IPS-20b (cell line): ENCODE measurements around the gene THOC3.
"Not testable (repeated sequence)": the region's sequence is repeated elsewhere in the genome, so short reads cannot be mapped to it uniquely, and the experiment has no call there.

Experiments used
- H3K27ac ChIP-seq: one replicate; pipeline ENCODE4 v1.5.1; 2013; ENCODE audit warnings: low read length
- H3K27me3 ChIP-seq: 2 replicates; pipeline ENCODE4 v1.6.1; 2013; ENCODE audit warnings: mild to moderate bottlenecking, low read length, inconsistent platforms; ENCODE audit not compliant: insufficient read depth
- H3K36me3 ChIP-seq: 2 replicates; pipeline ENCODE4 v1.6.1; 2013; ENCODE audit warnings: low read depth, mild to moderate bottlenecking, inconsistent platforms, low read length, moderate library complexity; ENCODE audit not compliant: insufficient read depth
- H3K4me1 ChIP-seq: 2 replicates; pipeline ENCODE4 v1.6.1; 2013; ENCODE audit warnings: mild to moderate bottlenecking, control low read depth, inconsistent platforms, low read length, moderate library complexity; ENCODE audit not compliant: insufficient read depth
- H3K4me3 ChIP-seq: 2 replicates; pipeline ENCODE4 v1.5.1; 2013; ENCODE audit warnings: mild to moderate bottlenecking, low read length, inconsistent platforms
- H3K9ac ChIP-seq: 2 replicates; pipeline ENCODE4 v1.6.1; 2013; ENCODE audit warnings: low read depth, mild to moderate bottlenecking, inconsistent platforms, low read length, moderate library complexity
- H3K9me3 ChIP-seq: 2 replicates; pipeline ENCODE4 v1.6.1; 2013; ENCODE audit warnings: mild to moderate bottlenecking, low read depth, low read length, inconsistent platforms; ENCODE audit not compliant: insufficient read depth

THOC3 gene

GRCh38 chr5:175968381-175968780, 266 bp upstream of the THOC3 start:
- H3K36me3 ChIP-seq, H3K27me3 ChIP-seq, H3K9me3 ChIP-seq, H3K9ac ChIP-seq, H3K4me1 ChIP-seq, H3K27ac ChIP-seq: not testable (repeated sequence)
- peak overlapping the region; percentile 69; the same call in 1 of the 2 replicates for H3K4me3 ChIP-seq

GRCh38 chr5:175962329-175962728, 5.8 kb downstream of the THOC3 start:
- H3K4me1 ChIP-seq, H3K27me3 ChIP-seq, H3K27ac ChIP-seq, H3K9ac ChIP-seq, H3K36me3 ChIP-seq, H3K4me3 ChIP-seq, H3K9me3 ChIP-seq: not testable (repeated sequence)

GRCh38 chr5:175960228-175960627, 7.9 kb downstream of the THOC3 start:
- not testable (repeated sequence) for H3K4me1 ChIP-seq, H3K36me3 ChIP-seq, H3K4me3 ChIP-seq, H3K9ac ChIP-seq, H3K27ac ChIP-seq, H3K9me3 ChIP-seq, H3K27me3 ChIP-seq

- not testable (repeated sequence) for H3K36me3 ChIP-seq, H3K27me3 ChIP-seq, H3K4me3 ChIP-seq, H3K9me3 ChIP-seq, H3K9ac ChIP-seq, H3K27ac ChIP-seq, H3K4me1 ChIP-seq
Measured at GRCh38 chr5:175958515-175958914, 9.6 kb downstream of the THOC3 start.

DNA sequence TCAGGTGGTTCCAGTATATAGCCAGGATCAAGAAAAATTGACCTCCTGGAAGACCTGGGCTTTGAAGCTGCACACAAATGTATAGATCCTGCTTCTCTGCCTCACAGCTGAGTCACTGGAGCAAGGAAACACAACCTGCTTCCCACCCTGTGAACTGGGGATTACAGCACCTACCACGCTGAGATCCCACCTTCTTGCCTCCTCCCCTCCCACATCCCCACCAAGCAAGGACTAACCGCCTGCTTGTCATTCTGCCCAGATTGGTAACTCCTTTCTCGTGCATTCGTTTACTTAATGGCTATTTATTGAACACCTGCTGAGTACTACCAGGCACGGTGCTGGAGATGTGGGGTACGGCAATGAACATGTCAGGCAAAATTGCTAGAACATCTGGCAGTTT, 14.0 kb downstream of the THOC3 start:
- not testable (repeated sequence) for H3K4me3 ChIP-seq, H3K36me3 ChIP-seq, H3K27me3 ChIP-seq, H3K27ac ChIP-seq, H3K9me3 ChIP-seq, H3K4me1 ChIP-seq, H3K9ac ChIP-seq

DNA sequence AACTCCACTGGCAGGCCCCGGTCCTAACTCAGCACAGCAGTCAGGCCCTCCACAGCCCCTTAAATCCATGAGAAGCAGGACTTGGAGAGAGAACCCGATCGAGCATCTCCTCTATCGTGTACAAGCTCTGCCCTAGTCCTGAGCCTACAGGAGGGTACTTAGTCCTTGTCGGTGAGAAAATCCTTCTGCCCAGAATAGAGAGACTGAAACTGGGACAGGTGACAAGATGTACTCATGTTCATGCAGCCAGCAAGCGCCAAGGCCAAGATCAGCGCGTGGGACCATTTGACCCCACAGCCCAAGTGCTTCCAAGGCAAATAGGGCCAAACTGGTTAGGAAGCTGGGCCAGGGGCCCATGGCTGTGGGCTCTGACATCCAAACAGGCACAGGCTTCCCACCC, 15.3 kb downstream of the THOC3 start:
- not testable (repeated sequence) for H3K9ac ChIP-seq, H3K36me3 ChIP-seq, H3K27me3 ChIP-seq, H3K27ac ChIP-seq, H3K4me1 ChIP-seq, H3K4me3 ChIP-seq, H3K9me3 ChIP-seq

- not testable (repeated sequence) for H3K27me3 ChIP-seq, H3K27ac ChIP-seq, H3K36me3 ChIP-seq, H3K4me3 ChIP-seq, H3K4me1 ChIP-seq, H3K9me3 ChIP-seq, H3K9ac ChIP-seq
Measured at GRCh38 chr5:175951339-175951969, 16.7 kb downstream of the THOC3 start.

DNA sequence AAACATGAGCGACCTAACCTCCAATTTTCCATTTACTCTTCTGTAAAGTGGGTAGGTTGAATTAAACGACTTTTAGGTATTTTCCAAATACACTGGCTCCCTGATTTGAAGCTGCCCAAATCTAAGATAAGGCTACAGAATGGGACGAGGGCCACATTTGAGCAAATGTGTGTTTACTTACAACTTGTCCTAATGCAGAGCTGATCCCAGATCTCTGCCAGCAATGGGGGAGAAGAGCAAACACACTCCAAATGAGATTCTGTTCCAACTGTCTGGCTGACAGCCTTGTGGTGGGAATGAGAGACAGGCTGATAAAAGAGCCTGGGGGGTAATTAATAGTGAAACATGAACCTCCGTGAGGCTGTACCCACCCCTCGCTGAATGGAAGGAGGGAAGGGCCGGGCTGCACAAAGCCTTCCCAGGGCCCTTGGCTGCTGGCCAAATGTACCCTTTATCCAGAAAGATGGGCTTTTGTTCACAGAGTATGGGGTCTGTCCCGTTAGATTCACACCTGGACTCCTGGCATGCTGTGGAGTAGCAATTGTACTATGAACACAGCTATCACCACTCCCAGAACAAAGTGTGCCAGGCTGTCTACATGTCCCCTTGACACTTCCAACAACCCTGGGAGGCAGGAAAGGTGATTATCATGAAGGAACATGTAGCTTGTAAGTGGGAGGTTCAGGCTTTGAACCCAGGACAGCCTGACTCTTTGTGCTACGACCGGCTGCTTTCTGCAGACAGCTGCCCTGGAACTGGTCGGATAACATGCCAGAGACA, 19.6 kb downstream of the THOC3 start:
- H3K4me1 ChIP-seq = not testable (repeated sequence)

DNA sequence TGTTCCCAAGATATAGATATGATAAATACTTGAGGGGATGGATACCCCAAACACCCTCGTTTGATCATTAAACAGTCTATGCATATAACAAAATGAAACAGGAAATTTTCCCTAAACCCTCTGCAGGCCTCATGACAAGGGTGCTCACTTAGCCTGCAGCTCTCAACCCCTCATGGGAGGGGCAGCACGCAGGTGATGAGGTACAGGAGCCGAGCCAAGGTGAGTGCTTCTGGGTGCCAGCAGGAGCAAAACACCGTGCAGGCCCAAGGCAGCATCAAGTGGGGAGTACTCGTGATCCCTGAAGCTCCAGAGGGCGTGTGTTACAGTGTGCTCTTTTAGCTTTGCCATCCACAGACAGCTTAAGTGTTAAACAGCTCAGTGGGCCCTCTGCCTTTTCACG, 24.9 kb downstream of the THOC3 start:
- not testable (repeated sequence) for H3K9me3 ChIP-seq, H3K9ac ChIP-seq, H3K27ac ChIP-seq, H3K36me3 ChIP-seq, H3K27me3 ChIP-seq, H3K4me1 ChIP-seq, H3K4me3 ChIP-seq

More for the DNA sequence above, 19.6 kb downstream of the THOC3 start:
- not testable (repeated sequence) for H3K9me3 ChIP-seq, H3K4me3 ChIP-seq, H3K9ac ChIP-seq, H3K36me3 ChIP-seq, H3K27me3 ChIP-seq, H3K27ac ChIP-seq

DNA sequence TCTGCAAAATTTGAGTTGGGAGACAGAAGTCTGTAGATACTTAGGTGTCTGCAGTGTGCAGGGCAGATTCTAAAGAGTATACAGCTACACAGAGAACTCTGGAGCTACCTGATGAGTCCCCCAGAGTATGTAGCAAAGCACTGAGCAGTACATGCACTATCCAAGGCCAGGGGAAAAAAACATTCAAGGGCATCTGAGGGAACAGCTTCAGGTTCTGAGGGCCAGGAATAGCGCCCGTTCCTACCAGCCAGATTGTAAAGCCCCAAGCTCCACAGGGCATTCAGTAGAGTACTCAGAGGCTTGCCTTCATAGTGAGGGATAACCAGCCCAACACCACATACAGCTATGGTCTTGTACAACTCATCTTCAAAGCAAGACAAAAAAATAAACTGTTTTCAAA, 27.5 kb downstream of the THOC3 start:
- H3K27me3 ChIP-seq, H3K36me3 ChIP-seq, H3K9ac ChIP-seq, H3K4me1 ChIP-seq, H3K9me3 ChIP-seq, H3K27ac ChIP-seq, H3K4me3 ChIP-seq: not testable (repeated sequence)

DNA sequence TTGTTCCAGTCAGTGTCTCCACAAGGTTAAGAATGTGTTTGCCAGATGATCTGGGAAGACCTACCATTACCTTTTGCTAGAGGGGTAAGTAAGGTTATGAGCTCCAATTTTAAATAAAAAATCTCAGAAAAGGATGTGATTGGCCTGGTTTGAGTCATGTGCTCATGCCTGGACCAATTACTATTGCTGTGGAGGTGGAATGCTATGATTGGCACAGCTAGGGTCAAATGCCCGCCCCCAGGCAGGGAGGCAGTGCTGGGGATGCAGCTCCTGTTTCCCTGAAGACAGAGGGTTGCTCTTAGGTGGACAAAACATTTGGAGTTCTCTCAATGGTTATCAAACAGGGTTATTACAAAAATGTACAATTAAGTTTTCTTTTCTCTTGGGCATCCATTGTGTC, 29.6 kb downstream of the THOC3 start:
- H3K9me3 ChIP-seq, H3K4me1 ChIP-seq, H3K9ac ChIP-seq, H3K27me3 ChIP-seq, H3K27ac ChIP-seq, H3K36me3 ChIP-seq, H3K4me3 ChIP-seq: not testable (repeated sequence)

DNA sequence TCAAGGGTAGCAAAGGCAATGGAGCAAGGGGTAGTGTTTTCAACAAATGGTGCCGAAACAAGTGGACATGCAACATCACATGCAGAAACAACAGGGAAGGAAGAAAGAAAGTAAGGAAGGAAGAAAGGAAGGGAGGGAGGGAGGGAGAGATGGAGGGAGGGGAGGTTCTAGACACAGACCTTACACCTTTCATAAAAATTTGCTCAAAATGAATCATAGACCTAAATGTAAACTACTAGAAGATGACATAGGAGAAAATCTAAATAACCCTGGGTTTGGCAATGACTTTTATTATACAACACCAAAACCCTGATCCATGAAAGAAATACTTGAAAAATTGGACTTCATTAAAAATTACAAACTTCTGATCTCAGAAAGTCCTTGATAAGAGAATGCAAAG, 39.4 kb downstream of the THOC3 start:
- H3K4me3 ChIP-seq = not testable (repeated sequence)

More for the DNA sequence above, 39.4 kb downstream of the THOC3 start:
- H3K9me3 ChIP-seq, H3K27me3 ChIP-seq, H3K27ac ChIP-seq, H3K36me3 ChIP-seq, H3K9ac ChIP-seq, H3K4me1 ChIP-seq: not testable (repeated sequence)
